ENCODE data around the gene FRMD8. TPM values are rescaled to one million over a fixed set of nuclear protein-coding genes. Genes with fewer than 3 reads are reported as not detected.

FRMD8 gene
- total and polyA plus RNA-seq, 2 experiments from 2014 or later: 25.7 to 31.0 TPM

GRCh38 chr11:65341856-65342255 is 44.6 kb upstream of the FRMD8 start:
- no peak overlapping the region for H2AFZ ChIP-seq
- H3K27ac ChIP-seq: no peak overlapping the region
- H3K36me3 ChIP-seq (replicated peaks; ENCODE audit: insufficient read depth, low read depth): no peaks in the 10 kb centered on the region
- H3K4me3 ChIP-seq: no peak overlapping the region
- H4K20me1 ChIP-seq (ENCODE audit: insufficient read depth, poor library complexity, severe bottlenecking): peaks cover 41% of the 10 kb centered on the region
- H3K9me2 ChIP-seq (replicated peaks; ENCODE audit: insufficient read depth): no peaks in the 10 kb centered on the region
- 93% methylated on average over 3 of the region's 3 CpGs for WGBS (ENCODE audit: low lambda C conversion rate, missing lambda C conversion rate)
- no peak for TF ChIP-seq EZH2phosphoT487 (IDR thresholded peaks at IDR 0.05; ENCODE audit: low read depth, severe bottlenecking, unreplicated experiment)
- TF ChIP-seq CTCF (IDR thresholded peaks at IDR 0.05; ENCODE audit: poor library complexity): no peak
- TF ChIP-seq EZH2 (IDR thresholded peaks at IDR 0.05; ENCODE audit: borderline replicate concordance): no peak
- no peak for DNase-seq (ENCODE audit: low spot score)
- no peaks in the 10 kb centered on the region for H3K27me3 ChIP-seq
- peaks cover 56% of the 10 kb centered on the region for H3K79me2 ChIP-seq
- no peak overlapping the region for H3K4me2 ChIP-seq
- no peaks in the 10 kb centered on the region for H3K9me3 ChIP-seq (ENCODE audit: low read depth)
- H3K4me1 ChIP-seq (ENCODE audit: insufficient read depth): no peaks in the 10 kb centered on the region

GRCh38 chr11:65351511-65351910 is 34.9 kb upstream of the FRMD8 start:
- H3K4me1 ChIP-seq (ENCODE audit: insufficient read depth): no peaks in the 10 kb centered on the region
- H3K27me3 ChIP-seq: peaks cover 5% of the 10 kb centered on the region
- H3K79me2 ChIP-seq: no peaks in the 10 kb centered on the region
- peaks cover 4% of the 10 kb centered on the region for H4K20me1 ChIP-seq (ENCODE audit: insufficient read depth, poor library complexity, severe bottlenecking)
- peaks cover 3% of the 10 kb centered on the region for H3K36me3 ChIP-seq (replicated peaks; ENCODE audit: insufficient read depth, low read depth)
- no peak overlapping the region for H2AFZ ChIP-seq
- H3K9me2 ChIP-seq (replicated peaks; ENCODE audit: insufficient read depth): no peaks in the 10 kb centered on the region
- H3K4me3 ChIP-seq: no peak overlapping the region
- H3K4me2 ChIP-seq: no peak overlapping the region
- no peak for DNase-seq (ENCODE audit: low spot score)
- no peak overlapping the region for H3K27ac ChIP-seq
- no peak for TF ChIP-seq EZH2phosphoT487 (IDR thresholded peaks at IDR 0.05; ENCODE audit: low read depth, severe bottlenecking, unreplicated experiment)
- TF ChIP-seq EZH2 (IDR thresholded peaks at IDR 0.05; ENCODE audit: borderline replicate concordance): no peak
- TF ChIP-seq CTCF (IDR thresholded peaks at IDR 0.05; ENCODE audit: poor library complexity): no peak
- no peaks in the 10 kb centered on the region for H3K9me3 ChIP-seq (ENCODE audit: low read depth)
- WGBS (ENCODE audit: low lambda C conversion rate, missing lambda C conversion rate): 100% methylated on average over 2 of the region's 2 CpGs

GRCh38 chr11:65352783-65353182 is 33.7 kb upstream of the FRMD8 start:
- no peaks in the 10 kb centered on the region for H3K9me3 ChIP-seq (ENCODE audit: low read depth)
- 88% methylated on average over 3 of the region's 3 CpGs for WGBS (ENCODE audit: low lambda C conversion rate, missing lambda C conversion rate)
- H3K36me3 ChIP-seq (replicated peaks; ENCODE audit: insufficient read depth, low read depth): peaks cover 3% of the 10 kb centered on the region
- no peak for DNase-seq (ENCODE audit: low spot score)
- no peak overlapping the region for H2AFZ ChIP-seq
- H3K27ac ChIP-seq: no peak overlapping the region
- H3K4me3 ChIP-seq: no peak overlapping the region
- peaks cover 5% of the 10 kb centered on the region for H3K27me3 ChIP-seq
- peaks cover 7% of the 10 kb centered on the region for H3K4me1 ChIP-seq (ENCODE audit: insufficient read depth)
- no peak for TF ChIP-seq EZH2phosphoT487 (IDR thresholded peaks at IDR 0.05; ENCODE audit: low read depth, severe bottlenecking, unreplicated experiment)
- TF ChIP-seq CTCF (IDR thresholded peaks at IDR 0.05; ENCODE audit: poor library complexity): peak; percentile 52
- H3K9me2 ChIP-seq (replicated peaks; ENCODE audit: insufficient read depth): no peaks in the 10 kb centered on the region
- H3K79me2 ChIP-seq: no peaks in the 10 kb centered on the region
- H3K4me2 ChIP-seq: no peak overlapping the region
- H4K20me1 ChIP-seq (ENCODE audit: insufficient read depth, poor library complexity, severe bottlenecking): peaks cover 4% of the 10 kb centered on the region

GRCh38 chr11:65353376-65353775 is 33.1 kb upstream of the FRMD8 start:
- peak overlapping the region; percentile 20 for H3K27ac ChIP-seq
- TF ChIP-seq EZH2phosphoT487 (IDR thresholded peaks at IDR 0.05; ENCODE audit: low read depth, severe bottlenecking, unreplicated experiment) (no peak), CTCF (IDR thresholded peaks at IDR 0.05; ENCODE audit: poor library complexity) (no peak), EZH2 (IDR thresholded peaks at IDR 0.05; ENCODE audit: borderline replicate concordance) (no peak)
- WGBS (ENCODE audit: low lambda C conversion rate, missing lambda C conversion rate): 90% methylated on average over 7 of the region's 7 CpGs

More at GRCh38 chr11:65353376-65353775, 33.1 kb upstream of the FRMD8 start:
- Histone ChIP-seq H3K4me1 (ENCODE audit: insufficient read depth) (peaks cover 7% of the 10 kb centered on the region), H2AFZ (no peak overlapping the region), H4K20me1 (ENCODE audit: insufficient read depth, poor library complexity, severe bottlenecking) (peaks cover 4% of the 10 kb centered on the region), H3K4me2 (peak overlapping the region; percentile 77), H3K4me3 (no peak overlapping the region), H3K27me3 (peaks cover 5% of the 10 kb centered on the region), H3K79me2 (no peaks in the 10 kb centered on the region), H3K9me2 (replicated peaks; ENCODE audit: insufficient read depth) (no peaks in the 10 kb centered on the region), H3K36me3 (replicated peaks; ENCODE audit: insufficient read depth, low read depth) (no peaks in the 10 kb centered on the region), H3K9me3 (ENCODE audit: low read depth) (no peaks in the 10 kb centered on the region)
- DNase-seq (ENCODE audit: low spot score): no peak
